Cerebellar nuclear complex (tissue), 1 donor: ENCODE data around the gene ZNF688.
"Not testable (repeated sequence)": the region's sequence is repeated elsewhere in the genome, so short reads cannot be mapped to it uniquely, and the experiment has no call there.

Experiments used
- DNase-seq, 2 experiments: peaks; one replicate each; lab custom pipeline; 2025; lab: John Stamatoyannopoulos, UW

ZNF688 gene

DNA sequence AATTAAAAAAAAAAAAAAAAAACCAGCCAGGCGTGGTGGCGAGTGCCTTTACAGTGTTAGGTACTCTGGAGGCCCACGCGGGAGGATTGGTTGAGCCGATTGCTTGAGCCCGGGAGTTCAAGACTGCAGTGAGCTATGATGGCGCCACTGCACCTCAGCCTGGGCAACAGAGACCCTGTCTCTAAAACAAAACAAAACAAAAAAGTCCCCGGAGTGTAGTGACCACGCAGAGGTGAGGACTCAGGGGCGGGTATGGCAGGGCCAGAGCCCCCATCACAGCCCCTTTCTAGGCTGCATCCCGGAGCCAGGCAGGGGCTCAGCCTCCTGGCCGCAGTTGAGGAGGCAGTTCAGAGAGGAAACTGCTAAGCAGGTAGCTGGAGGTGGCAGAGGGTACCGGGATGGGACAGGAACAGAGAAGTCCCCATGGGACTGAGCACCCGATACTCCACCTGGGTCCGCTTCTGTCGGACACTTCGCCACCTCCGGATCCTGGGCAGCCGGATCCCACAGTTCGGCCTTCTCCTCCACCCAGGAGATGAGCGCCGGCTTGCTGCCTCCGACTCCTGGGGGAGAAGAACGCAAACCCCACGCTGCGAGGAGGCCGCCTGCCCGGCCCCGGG lies 37.7 kb downstream of the ZNF688 start:
- DNase-seq, result no peak

DNA sequence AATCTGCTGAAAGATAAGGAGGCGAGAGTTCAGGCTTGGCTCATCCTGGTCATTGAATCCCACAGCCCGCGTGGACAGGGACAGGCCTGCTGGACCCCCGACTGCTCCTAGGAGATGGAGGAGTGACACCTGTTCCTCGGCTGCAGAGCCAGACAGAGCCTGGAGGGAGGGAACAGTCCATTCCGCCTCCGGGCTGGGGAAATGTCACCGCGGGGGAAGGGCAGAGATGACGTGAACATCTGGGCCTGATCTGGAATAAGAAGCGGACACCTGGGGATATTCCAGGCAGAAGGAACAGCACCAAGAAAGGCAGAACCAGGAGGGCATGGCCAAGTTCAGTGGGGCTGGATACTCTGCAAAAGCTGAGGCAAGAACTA lies 38.4 kb downstream of the ZNF688 start:
- no peak for DNase-seq

DNA sequence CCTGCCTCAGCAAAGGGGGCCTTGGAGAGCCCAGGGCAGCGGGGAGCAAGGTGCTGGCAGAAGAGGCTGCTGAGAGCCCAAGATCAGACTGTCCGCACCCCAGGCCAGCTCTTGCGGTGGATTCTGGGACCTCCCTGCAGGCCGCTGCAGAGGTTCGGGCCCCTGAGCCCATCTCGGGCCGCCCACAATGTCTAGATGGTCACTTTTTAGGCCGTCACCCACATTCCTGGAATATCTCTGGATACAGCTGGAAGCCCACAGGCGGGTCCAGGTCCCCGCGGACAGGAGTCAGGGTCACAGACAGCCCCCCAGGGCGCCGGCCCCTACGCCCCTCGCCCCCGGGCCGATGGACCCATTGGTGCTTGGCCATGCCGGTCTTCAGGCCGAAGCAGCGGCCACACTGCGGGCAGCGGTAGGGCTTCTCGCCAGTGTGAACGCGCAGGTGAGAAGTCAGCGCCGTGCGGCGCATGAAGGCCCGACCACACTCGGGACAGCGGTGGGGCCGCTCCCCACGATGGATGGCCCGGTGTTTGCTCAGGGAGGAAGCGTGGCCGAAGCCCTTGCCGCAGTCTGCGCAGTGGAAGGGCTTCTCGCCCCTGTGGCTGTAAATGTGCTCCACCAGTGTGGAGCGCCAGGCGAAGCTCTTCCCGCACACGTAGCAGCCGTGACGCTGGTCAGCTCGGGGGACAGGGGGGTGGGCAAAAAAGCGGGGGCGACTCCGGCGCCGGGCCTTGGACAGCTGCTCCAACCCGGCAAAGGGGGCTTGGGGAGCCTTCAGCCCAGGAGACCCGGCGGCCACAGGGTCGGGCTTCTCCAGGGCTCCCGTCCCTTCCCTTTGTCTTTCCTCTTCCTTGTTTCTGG lies 39.0 kb downstream of the ZNF688 start:
- no peak for DNase-seq

DNA sequence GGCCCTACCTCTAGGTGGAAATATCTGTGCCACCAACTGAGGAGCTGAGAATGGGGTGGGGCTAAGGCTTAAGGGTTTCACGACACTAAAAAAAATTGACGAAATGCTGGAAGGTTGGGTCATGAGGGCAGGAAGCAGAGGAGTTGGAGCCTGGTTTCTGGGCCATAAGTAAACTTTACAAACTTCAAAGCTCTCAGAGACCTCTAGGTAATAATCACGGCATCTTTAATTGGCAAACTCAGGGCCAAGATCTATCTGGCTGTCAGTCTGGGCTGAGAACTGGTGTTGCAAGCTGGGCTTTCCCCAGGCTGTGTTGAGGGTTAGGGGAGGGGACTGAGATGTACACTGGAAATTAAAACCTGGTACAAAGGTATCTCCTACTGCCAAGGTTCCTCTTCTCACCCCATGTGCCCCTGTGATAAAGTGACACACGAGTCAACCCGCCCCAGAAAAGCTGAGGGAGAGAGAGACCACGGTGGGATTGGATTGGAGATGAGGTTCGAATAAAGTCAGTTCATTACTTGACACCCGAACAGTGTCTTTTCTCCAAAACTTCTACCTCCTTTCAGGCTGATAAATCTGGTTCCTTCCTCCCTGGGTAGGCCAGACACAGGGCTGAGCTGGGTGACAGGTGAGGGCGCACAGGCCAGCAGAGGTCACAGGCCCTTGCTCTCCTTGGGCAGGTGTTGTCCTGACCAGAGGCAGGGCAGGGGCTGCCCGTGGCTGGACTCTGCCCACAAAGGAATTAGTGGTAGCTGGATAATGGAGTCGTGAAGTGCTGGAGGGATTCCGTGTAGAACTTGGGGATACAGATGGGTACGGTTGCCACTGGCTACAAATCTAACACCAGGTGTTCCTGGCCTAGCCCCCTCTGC lies 41.1 kb downstream of the ZNF688 start:
- DNase-seq, result no peak

GRCh38 chr16:30528799-30529457 lies 42.6 kb downstream of the ZNF688 start:
- DNase-seq, result no peak

DNA sequence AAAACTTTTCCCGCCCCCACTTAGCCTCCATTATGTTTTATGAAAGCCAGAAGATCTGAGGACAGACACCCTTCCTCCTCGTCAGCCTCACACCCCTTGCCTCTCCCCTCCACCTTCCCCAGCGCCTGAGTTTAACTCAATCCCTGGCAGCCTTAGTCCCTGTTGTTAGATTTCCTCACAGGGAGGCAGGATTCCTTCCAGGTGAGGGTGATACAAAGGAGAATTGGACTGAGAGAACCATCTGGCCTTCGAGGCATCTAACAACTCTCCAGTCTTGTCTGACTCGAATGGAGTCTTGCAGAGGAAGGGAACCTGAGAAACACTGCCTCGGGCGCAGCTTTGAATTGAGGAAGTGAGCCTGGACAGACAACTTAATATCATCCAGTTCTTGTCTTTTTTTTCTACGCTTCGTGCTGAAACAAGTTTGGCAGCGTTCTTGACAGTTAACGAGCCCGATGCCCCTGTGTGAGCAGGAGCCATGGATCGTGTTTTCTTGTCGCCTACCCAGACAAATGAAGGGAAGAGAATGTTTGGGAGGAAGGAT lies 43.8 kb downstream of the ZNF688 start:
- DNase-seq, result no peak

DNA sequence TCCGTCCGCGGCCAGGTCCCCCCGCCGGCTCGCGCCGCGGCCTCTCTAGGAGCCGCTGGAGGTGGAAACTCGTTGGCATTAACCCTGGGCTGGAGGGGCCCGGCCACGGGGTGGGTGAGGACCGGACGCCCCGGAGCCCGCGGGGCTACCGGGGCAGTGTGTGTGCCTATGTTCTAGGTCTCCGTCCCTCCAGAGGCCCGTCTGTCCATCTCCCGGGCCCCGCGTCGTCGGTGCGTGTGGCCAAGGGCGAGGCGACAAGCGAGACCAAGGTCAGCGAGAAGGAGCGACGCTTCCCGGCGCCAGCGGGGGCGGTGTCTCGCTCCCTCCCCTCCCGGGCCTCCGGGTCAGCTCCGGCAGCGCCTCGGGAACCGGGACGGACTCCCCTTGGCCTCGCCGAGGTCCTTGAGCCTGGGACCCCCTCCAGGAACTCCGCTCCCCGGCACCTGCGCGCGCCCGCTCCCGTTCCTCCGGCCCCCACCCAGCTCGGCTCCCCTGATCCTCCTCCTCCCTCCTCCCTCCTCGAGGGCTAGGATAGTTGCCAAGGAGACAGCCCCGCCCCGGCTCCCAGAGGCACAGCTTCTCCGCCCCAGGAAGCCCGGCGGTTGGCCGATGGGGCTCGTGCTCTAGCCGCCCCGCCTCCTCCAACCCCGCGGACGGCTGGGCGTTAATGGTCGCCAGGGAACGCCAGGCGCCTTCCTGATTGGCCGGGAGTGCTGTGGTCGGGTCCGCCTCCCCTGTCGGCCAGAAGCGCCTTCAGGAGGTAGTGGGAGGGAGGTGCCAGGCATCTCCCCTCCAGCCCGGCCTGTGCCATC lies 44.5 kb downstream of the ZNF688 start:
- DNase-seq, result peak; percentile 29 to 86

DNA sequence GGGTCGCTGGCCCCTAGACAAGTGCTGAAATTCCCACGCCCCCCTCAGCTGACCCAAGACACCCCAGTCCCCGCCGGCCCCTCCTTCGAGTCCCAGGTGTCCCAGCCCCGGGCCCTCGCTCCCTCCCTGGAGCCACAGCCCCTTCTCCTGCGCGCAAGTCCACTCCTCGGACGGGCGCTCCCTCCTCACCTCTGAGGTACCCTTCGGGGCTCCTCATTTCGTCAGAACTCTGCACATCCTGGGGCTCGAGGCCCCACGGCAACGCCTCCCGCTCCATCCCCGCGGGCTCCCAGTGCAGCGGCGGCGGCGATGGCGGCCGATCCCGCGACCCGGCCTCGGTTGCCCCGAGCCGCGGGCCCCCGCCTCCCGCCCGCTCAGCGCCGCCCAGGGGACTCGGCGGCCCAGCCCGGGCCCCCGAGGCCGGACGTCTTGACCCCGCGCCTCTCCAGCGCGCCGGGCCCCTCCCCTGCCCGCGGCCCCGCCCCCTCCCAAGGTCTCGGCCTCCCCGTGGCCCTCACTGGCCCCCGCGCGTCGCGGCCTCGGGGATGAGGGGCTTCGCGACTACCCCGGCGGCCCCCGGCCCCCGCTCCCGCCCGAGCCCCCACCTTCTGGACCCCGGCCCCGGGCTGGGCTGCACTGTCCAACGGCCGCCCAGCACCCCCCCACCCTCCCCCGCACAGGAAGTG lies 45.2 kb downstream of the ZNF688 start, which contains the start of gene ZNF768:
Gene ZNF768, minus strand, starts transcription at position 430 of the 686 bp plus-strand sequence. Its CDS starts 153 bp downstream, at position 277.
- DNase-seq, result no peak

DNA sequence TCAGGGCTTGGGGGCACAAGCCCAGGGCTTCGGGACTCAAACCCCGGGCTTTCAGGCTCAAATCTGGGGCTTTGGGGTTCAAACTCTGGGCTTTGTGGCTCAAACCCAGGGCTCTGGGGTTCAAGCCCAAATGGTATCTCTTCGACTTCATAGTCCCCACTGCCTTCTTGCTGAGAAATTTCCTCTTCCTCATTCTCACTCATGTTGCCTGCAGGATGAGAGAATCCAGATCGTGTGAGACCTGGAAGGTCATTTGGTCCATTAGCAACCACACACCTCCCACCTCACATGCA lies 45.7 kb downstream of the ZNF688 start:
- DNase-seq, result no peak

- DNase-seq, result no peak
Observed at GRCh38 chr16:30524575-30525568, 46.6 kb downstream of the ZNF688 start.

DNA sequence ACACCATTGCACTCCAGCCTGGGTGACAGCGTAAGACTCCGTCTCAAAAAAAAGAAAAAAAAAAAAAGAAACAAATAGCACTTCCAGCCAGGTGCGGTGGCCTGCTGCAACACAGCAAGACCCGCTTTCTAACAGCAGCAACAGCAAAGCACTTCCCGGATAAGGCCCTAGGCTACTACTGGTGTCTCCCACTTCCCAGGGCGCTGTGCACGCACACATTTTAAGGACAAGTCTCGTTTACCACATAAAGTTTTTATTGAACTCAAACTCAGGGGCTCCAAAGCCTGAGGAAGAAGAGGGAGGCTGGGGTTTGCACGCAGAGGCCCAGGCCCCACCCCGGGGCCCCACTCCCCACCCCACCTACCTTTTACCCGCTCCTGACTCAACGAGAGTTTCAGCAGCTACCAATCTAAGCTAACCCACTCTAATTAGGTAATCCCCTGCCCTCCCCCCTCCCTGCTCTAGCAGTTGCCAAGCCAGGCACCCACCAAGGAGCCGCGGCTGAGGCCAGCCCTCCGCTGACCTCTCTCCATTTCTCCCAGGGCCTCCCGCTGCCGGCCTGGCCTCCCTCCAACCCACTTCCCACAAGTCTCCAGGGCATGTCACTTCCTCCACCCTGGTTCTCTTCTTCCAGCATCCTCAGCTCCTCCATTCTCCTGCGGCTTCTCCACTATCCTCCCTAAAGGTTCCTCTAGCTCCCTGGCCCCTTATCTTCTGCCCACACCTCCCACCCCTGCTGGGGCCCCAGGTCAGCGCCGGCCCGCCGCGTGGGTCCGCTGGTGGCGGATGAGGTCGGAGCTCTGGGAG lies 47.5 kb downstream of the ZNF688 start:
- DNase-seq, result no peak

DNA sequence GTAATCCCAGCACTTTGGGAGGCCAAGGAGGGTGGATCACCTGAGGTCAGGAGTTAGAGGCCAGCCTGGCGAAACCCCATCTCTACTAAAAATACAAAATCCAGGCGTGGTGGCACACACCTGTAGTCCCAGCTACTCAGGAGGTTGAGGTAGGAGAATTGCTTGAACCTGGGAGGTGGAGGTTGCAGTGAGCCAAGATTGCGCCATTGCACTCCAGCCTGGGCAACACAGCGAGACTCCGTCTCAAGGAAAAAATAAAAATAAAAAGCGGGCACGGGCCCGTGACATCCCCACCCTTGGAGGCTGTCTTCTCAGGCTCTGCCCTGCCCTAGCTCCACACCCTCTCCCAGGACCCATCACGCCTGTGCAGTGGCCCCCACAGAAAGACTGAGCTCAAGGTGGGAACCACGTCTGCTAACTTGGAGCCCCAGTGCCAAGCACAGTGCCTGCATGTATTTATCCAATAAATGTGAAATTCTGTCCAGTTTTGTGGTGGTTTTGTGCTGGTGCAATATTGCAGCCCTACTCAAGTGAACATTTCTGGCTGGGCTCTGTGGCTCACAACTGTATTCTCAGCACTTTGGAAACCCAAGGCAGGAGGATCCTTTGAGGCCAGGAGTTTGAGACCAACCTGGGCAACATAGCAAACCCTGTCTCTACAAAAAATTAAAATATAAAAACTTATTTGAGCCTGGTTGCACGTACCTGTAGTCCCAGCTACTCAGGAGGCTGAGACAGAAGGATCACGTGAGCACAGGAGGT lies 48.6 kb downstream of the ZNF688 start:
- not testable (repeated sequence) for DNase-seq

DNA sequence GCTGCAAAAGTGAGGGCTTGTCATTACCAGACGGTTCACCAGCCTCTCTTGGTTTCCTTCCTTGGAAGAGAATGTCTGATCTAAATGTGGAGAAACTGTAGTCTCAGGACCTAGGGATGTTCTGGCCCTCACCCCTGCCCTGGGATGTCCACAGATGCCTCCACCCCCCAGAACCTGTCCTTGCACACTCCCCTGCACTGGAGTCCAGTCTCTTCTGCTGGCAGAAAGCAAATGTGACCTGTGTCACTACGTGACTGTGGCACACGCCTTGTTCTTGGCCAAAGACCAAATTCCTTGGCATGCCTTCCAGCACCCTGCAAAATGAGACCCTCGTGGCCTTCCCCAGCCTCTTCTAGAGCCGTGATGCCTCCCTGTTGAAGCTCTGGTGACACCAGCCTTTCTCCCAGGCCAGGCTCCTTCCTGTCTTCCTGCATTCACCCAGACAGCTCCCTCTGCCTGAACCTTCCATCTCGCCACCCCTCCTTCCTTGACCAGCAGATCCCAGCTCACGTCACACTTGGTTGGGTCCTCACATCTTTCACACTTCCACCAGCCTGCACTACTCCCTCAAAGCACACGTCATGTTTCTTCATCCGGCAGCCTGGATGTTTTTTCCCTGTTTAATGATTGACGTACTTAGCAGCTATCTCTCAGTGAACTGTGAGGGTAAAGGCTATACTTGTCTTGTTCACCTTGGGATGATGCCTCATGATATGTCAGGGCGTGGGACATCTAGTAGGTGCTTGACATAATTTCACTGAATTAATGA lies 49.5 kb downstream of the ZNF688 start:
- DNase-seq, result no peak

GRCh38 chr16:30521476-30521872 lies 50.0 kb downstream of the ZNF688 start:
- DNase-seq, result no peak
